Epidermal melanocyte (primary cell): Measurements from ENCODE around the gene SRF.

Source experiments
- DNase-seq: peaks from one replicate; pipeline ENCODE4 v3.0.0; 2011; ENCODE audit warnings: low spot score; ENCODE audit not compliant: insufficient read length

Gene SRF

GRCh38 chr6:43183441-43183840 lies 12.4 kb downstream of the SRF start:
- no peak for DNase-seq

- DNase-seq: no peak
Observed at GRCh38 chr6:43184268-43184985, 13.4 kb downstream of the SRF start.

- DNase-seq: no peak
Observed at GRCh38 chr6:43185391-43185985, 14.4 kb downstream of the SRF start.

DNA sequence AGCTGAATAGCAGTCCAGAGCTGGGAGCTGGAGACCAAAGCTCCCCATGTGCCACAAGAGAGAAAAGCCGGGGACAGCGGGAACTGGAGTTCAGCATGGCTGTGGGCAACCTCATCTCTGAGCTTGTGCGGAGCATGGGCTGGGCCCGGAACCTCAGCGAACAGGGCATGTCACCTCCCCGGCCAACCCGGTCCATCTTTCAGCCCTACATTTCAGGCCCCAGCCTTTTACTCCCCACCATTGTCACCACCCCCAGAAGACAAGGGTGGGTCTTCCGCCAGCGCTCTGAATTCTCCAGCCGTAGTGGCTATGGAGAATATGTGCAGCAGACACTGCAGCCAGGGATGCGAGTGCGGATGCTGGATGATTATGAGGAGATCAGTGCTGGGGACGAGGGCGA lies 14.9 kb downstream of the SRF start:
- no peak for DNase-seq

GRCh38 chr6:43186706-43187105 lies 15.6 kb downstream of the SRF start:
- no peak for DNase-seq

- no peak for DNase-seq
Observed at GRCh38 chr6:43187821-43188220, 16.8 kb downstream of the SRF start.

DNA sequence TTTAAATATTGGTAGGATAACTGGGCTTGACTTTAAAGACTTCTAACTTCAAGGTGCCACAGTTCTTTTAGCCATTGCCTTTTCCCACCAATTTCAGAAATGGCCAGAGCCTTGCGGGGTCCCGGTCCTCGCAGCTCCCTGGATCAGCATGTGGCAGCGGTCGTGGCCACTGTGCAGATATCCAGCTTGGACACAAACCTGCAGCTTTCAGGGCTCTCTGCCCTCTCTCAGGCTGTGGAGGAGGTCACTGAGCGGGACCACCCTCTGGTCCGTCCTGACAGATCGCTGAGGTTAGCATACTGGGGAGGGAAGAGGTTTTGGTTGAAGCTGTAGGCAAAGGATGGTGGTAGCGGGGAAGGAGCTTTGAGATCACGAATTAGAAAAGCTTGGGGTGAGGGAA lies 17.4 kb downstream of the SRF start:
- no peak for DNase-seq

DNA sequence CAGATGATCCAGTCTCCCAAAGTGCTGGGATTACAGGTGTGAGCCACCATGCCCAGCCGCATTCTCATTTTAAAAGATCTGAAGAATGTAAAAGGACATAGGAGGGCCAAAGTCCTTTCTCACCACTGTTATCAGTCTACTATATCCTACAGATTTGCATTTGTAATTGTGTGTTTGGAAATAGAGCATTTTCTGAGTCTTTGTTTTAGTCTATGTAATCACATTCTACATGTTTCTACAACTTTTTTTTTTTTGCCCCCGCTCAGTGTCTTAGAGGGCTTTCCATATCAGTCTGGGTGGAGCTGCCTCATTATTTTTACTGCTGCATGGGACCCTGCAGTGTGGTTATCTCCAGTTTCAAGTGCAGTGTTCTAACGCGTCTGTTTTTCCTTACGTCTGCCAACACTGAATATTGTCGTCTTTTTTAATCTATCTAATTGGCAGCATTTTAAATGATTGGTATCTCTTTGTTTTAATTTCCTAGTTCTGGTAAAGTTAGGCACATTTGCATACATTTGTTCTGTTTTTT lies 18.8 kb downstream of the SRF start:
- no peak for DNase-seq

GRCh38 chr6:43192911-43193310 lies 21.8 kb downstream of the SRF start:
- no peak for DNase-seq

DNA sequence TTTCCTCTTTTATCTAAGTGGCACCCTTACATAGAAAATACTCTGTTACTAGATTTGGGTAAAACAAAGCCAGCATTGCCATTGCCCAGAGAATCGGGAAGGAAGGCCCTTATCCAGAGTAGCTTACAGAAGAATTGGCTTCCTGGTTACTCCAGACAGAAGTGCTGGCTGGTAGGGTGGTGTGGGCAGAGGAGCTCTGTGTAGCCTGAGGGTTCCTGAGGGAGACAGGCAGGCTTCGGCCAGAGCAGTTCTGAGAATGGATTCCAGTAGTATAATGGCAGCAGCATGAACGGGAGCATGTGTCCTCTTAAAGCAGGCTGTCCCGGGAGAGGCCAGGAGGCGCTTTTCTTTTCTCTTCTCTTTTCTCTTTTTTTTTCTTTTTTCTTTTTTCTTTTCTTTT lies 22.9 kb downstream of the SRF start:
- DNase-seq: peak; percentile 63

- DNase-seq: no peak
Observed at GRCh38 chr6:43196337-43196736, 25.3 kb downstream of the SRF start.

GRCh38 chr6:43199912-43200311 lies 28.8 kb downstream of the SRF start:
- DNase-seq: no peak

GRCh38 chr6:43200541-43200940 lies 29.5 kb downstream of the SRF start:
- DNase-seq: no peak

DNA sequence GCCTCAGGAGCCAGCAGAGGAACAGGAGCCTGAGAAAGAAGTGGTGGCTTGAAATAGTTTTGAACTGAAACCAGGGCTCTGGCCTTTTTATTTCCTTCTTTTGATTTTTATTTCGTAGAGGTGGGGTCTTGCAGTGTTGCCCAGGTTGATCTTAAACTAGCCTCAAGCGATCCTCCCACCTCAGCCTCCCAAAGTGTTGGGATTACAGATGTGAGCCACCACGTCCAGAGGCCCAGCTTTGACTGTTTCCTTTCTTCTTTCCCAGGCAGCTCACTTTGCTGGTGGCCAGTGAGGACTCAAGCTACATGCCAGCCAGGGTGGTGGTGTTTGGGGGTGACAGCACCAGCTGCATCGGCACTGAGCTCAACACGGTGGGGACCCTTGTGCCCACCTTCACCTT lies 31.4 kb downstream of the SRF start:
- DNase-seq: no peak

GRCh38 chr6:43203029-43203717 lies 32.1 kb downstream of the SRF start:
- DNase-seq: no peak

GRCh38 chr6:43203718-43204095 lies 32.6 kb downstream of the SRF start:
- no peak for DNase-seq

DNA sequence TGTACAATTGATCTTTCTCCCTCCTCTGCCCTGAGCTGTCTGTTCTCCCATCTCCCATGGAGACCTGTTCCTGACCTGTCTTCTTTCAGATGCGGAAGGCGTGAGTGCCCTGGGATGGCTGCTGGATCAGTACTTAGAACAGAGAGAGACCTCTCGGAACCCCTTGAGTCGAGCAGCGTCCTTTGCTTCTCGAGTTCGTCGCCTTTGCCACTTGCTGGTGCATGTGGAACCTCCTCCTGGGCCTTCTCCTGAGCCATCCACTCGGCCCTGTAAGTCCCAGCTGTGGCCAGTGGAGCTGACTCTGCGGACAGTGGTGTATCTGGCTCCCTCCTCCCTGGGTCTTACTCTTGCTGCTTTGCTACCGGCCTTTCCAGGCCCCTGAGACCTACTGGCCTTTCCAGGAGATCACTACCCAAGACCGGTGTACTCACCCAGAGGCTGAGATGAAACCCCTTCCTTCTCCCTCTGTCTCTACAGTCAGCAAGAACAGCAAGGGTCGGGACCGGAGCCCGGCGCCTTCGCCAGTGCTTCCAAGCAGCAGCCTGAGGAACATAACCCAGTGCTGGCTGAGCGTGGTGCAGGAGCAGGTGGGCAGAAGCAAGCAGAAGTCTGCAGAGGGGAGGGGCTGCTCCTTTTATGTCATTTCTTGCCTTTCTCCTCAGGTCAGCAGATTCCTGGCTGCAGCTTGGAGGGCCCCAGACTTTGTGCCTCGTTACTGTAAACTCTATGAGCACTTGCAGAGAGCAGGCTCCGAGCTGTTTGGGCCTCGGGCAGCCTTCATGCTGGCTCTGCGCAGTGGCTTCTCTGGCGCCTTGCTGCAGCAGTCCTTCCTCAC lies 33.4 kb downstream of the SRF start:
- no peak for DNase-seq

- no peak for DNase-seq
Observed at GRCh38 chr6:43205849-43206248, 34.8 kb downstream of the SRF start.

- DNase-seq: no peak
Observed at GRCh38 chr6:43207286-43207685, 36.2 kb downstream of the SRF start.

DNA sequence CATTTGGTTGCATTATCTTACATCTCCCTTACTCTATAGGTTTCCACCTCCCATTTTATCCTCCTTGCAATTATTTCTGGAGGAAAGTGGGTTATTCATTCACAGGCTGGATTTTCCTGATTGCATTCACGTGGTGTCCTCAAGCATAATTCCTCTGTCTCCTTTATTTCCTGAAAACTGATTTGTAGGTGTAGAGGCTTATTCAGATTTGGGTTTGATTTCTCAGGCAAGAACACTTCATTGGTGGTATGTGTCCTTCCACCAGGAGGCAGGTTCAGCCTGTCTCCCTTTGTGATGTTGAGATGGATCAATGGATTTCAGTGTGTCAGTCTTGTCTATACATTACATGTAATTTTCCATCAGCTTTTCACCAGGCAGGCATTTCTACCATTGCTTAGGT lies 40.9 kb downstream of the SRF start:
- DNase-seq: no peak

DNA sequence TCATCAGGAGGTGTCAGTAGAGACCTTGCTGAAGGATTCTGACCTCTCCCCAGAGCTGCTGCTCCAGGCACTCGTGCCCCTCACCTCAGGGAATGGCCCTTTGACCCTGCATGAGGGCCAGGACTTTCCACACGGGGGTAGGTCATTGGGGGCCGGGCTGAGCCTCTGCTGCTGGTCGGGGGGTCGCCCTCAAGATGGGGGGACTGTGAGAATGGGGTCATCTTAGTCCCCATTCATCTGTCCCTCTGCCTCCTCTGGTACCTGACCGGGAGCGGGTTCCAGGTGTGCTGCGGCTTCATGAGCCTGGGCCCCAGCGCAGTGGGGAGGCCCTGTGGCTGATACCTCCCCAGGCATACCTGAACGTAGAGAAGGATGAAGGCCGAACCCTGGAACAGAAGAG lies 42.4 kb downstream of the SRF start:
- DNase-seq: no peak

DNA sequence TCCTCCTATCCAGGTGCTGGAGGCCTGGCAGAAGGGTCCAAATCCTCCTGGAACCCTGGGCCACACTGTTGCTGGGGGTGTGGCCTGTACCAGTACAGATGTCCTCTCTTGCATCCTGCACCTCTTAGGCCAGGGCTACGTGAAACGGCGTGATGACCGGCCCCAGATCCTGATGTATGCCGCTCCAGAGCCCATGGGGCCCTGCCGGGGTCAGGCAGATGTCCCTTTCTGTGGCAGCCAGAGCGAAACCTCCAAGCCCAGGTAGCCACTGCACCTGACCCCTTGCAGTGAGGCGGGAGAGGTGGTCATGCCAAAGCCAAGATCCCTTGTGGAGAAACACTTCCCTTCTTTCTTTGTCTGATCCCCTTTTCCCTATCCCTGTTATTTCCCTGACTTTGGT lies 44.0 kb downstream of the SRF start:
- DNase-seq: no peak
